Common myeloid progenitor, CD34-positive (primary cell): ENCODE measurements around the gene STRN3.

Experiments used
- CTCF ChIA-PET: fragments of 350-600 bp; sonication (Branson Sonifier 250); formaldehyde crosslinking; loops from one replicate; lab custom pipeline; 2021; ENCODE audit warnings: antibody characterized with exemption; lab: Charles Lee
- POLR2A ChIA-PET: fragments of 350-600 bp; sonication (Branson Sonifier 250); formaldehyde crosslinking; loops from one replicate; lab custom pipeline; 2021; ENCODE audit warnings: antibody characterized with exemption; lab: Charles Lee
- DNase-seq, 3 donors: peaks; one replicate each; pipeline versions ENCODE4 v3.0.0 to v3.0.0-alpha.2; 2013
- H3K27ac ChIP-seq, 2 experiments: 1 replicate in 1 of 2; 2 replicates in 1 of 2; pipeline ENCODE4 v1.7.0; 2013; ENCODE audit warnings: inconsistent platforms in 2 of 2, low read length in 2 of 2, mild to moderate bottlenecking in 2 of 2, low read depth in 1 of 2, moderate library complexity in 1 of 2; ENCODE audit not compliant: severe bottlenecking in 2 of 2, insufficient read depth in 1 of 2, poor library complexity in 1 of 2
- H3K27me3 ChIP-seq, 5 experiments: replicated peaks in 2 of 5; 1 replicate in 3 of 5; 2 replicates in 2 of 5; pipeline versions ENCODE4 v1.6.1 to v1.7.0; 2013; ENCODE audit warnings: low read length in 4 of 5, mild to moderate bottlenecking in 2 of 5, moderate library complexity in 2 of 5, inconsistent platforms in 1 of 5; ENCODE audit not compliant: insufficient read depth in 5 of 5, control insufficient read depth in 4 of 5
- H3K36me3 ChIP-seq, 4 experiments: 1 replicate in 2 of 4; 2 replicates in 2 of 4; pipeline versions ENCODE4 v1.6.1 to v1.7.0; 2013; ENCODE audit warnings: low read length in 3 of 4, control low read depth in 1 of 4, mild to moderate bottlenecking in 1 of 4; ENCODE audit not compliant: control insufficient read depth in 4 of 4, insufficient read depth in 4 of 4
- H3K4me1 ChIP-seq, 4 experiments: 1 replicate in 3 of 4; 2 replicates in 1 of 4; pipeline versions ENCODE4 v1.6.1 to v1.7.1; 2013; ENCODE audit warnings: low read length in 3 of 4, mild to moderate bottlenecking in 3 of 4, control low read depth in 1 of 4, inconsistent platforms in 1 of 4, moderate library complexity in 1 of 4; ENCODE audit not compliant: control insufficient read depth in 4 of 4, insufficient read depth in 4 of 4; ENCODE audit errors: control extremely low read depth in 1 of 4
- H3K4me3 ChIP-seq, 7 experiments: 1 replicate in 4 of 7; 2 replicates in 3 of 7; pipeline versions ENCODE4 v1.5.1 to v1.7.0; 2013; ENCODE audit warnings: mild to moderate bottlenecking in 7 of 7, low read length in 6 of 7, moderate library complexity in 6 of 7, inconsistent platforms in 2 of 7, low read depth in 2 of 7, control low read depth in 1 of 7; ENCODE audit not compliant: insufficient read depth in 4 of 7, control insufficient read depth in 1 of 7; ENCODE audit errors: extremely low read depth in 1 of 7
- H3K9me3 ChIP-seq, 5 experiments: 1 replicate in 4 of 5; 2 replicates in 1 of 5; pipeline versions ENCODE4 v1.6.1 to v1.7.1; 2013; ENCODE audit warnings: low read length in 4 of 5, mild to moderate bottlenecking in 2 of 5, inconsistent platforms in 1 of 5, low read depth in 1 of 5, moderate library complexity in 1 of 5; ENCODE audit not compliant: control insufficient read depth in 4 of 5, insufficient read depth in 2 of 5; ENCODE audit errors: control extremely low read depth in 1 of 5
- WGBS: methylation state at CpG from one replicate; pipeline ENCODE4 v1.1.5; 2013; ENCODE audit not compliant: insufficient coverage; 5-methylcytosine and 5-hydroxymethylcytosine counted together

Gene STRN3

GRCh38 chr14:31020834-31021575, 5.2 kb downstream of the STRN3 start:
- H3K9me3 ChIP-seq, result no peaks in the 10 kb centered on the region
- peaks cover 4 to 25% (median 11%) of the 10 kb centered on the region in 4 experiments for H3K36me3 ChIP-seq
- H3K4me3 ChIP-seq, result no peak overlapping the region
- no peaks in the 10 kb centered on the region for H3K27me3 ChIP-seq
- H3K4me1 ChIP-seq, result peaks cover 10 to 22% (median 12%) of the 10 kb centered on the region in 4 experiments
- POLR2A ChIA-PET, result no interaction called here
- CTCF ChIA-PET, result no interaction called here
- no peak for DNase-seq
- H3K27ac ChIP-seq, result no peak overlapping the region
- WGBS, result 95% methylated on average over 5 of the region's 8 CpGs

- DNase-seq, result peak in 2 of 3 donors; percentile 15 to 30
- peaks cover 0 to under 1% (median 0%) of the 10 kb centered on the region in 4 experiments for H3K4me1 ChIP-seq
- POLR2A ChIA-PET, result no interaction called here
- CTCF ChIA-PET, result interaction anchor here (1.0 kb wide), 1 partner anchor 9 kb away, joined by 3 read pairs; no protein-coding TSS in a partner anchor
- no peak overlapping the region for H3K4me3 ChIP-seq
- whole genome bisulfite sequencing, result 98% methylated on average over 6 of the region's 6 CpGs
- no peaks in the 10 kb centered on the region for H3K9me3 ChIP-seq
- no peaks in the 10 kb centered on the region for H3K27me3 ChIP-seq
- peaks cover 4 to 25% (median 11%) of the 10 kb centered on the region in 4 experiments for H3K36me3 ChIP-seq
- H3K27ac ChIP-seq, result no peak overlapping the region
Measured at GRCh38 chr14:31018057-31018645, 8.0 kb downstream of the STRN3 start.

- POLR2A ChIA-PET, result no interaction called here
- WGBS, result 100% methylated on average over 4 of the region's 4 CpGs
- H3K4me1 ChIP-seq, result no peaks in the 10 kb centered on the region
- H3K27ac ChIP-seq, result no peak overlapping the region
- no peak for DNase-seq
- no peaks in the 10 kb centered on the region for H3K9me3 ChIP-seq
- CTCF ChIA-PET, result interaction anchor here (1.4 kb wide), 1 partner anchor 13 kb away, joined by 3 read pairs; the partner anchor contains the start of gene STRN3
- no peaks in the 10 kb centered on the region for H3K27me3 ChIP-seq
- H3K36me3 ChIP-seq, result peaks cover 0 to 17% (median 9%) of the 10 kb centered on the region in 4 experiments
- no peak overlapping the region for H3K4me3 ChIP-seq
Measured at GRCh38 chr14:31013841-31014240, 12.3 kb downstream of the STRN3 start.

- Histone ChIP-seq H3K4me1 (no peaks in the 10 kb centered on the region), H3K27ac (no peak overlapping the region), H3K4me3 (no peak overlapping the region), H3K36me3 (peaks cover 0 to 23% (median 8%) of the 10 kb centered on the region in 4 experiments), H3K9me3 (no peaks in the 10 kb centered on the region), H3K27me3 (no peaks in the 10 kb centered on the region)
- DNase-seq, result no peak
- 80% methylated on average over 2 of the region's 3 CpGs for WGBS
- ChIA-PET POLR2A (no interaction called here), CTCF (no interaction called here)
Measured at GRCh38 chr14:31010935-31011334, 15.2 kb downstream of the STRN3 start.

GRCh38 chr14:31009836-31010574, 16.2 kb downstream of the STRN3 start:
- H3K9me3 ChIP-seq, result no peaks in the 10 kb centered on the region
- H3K4me3 ChIP-seq, result no peak overlapping the region
- CTCF ChIA-PET, result interaction anchor here (1.0 kb wide), 1 partner anchor 29 kb away, joined by 3 read pairs; no protein-coding TSS in a partner anchor
- H3K27ac ChIP-seq, result no peak overlapping the region
- POLR2A ChIA-PET, result interaction anchor here (0.6 kb wide), 1 partner anchor 33 kb away, joined by 6 read pairs; no protein-coding TSS in a partner anchor
- no peak for DNase-seq
- peaks cover 2 to 23% (median 10%) of the 10 kb centered on the region in 4 experiments for H3K36me3 ChIP-seq
- no peaks in the 10 kb centered on the region for H3K27me3 ChIP-seq
- no CpG with 5 or more reads among the region's 3 CpGs for WGBS
- H3K4me1 ChIP-seq, result no peaks in the 10 kb centered on the region

- WGBS, result no CpG with 5 or more reads among the region's 1 CpG
Measured at GRCh38 chr14:31006703-31007102, 19.5 kb downstream of the STRN3 start.

More at GRCh38 chr14:31006703-31007102, 19.5 kb downstream of the STRN3 start:
- ChIA-PET POLR2A (no interaction called here), CTCF (no interaction called here)
- Histone ChIP-seq H3K9me3 (no peaks in the 10 kb centered on the region), H3K4me3 (no peak overlapping the region), H3K36me3 (peaks cover 2 to 21% (median 7%) of the 10 kb centered on the region in 4 experiments), H3K27ac (no peak overlapping the region), H3K27me3 (no peaks in the 10 kb centered on the region), H3K4me1 (no peaks in the 10 kb centered on the region)
- no peak for DNase-seq
